PFSK-1 (cell line): Measurements from ENCODE around the gene EQTN.

Source experiments
- FOXP2 ChIP-seq: optimal IDR thresholded peaks from 2 replicates; pipeline ENCODE3; 2011; ENCODE audit warnings: borderline replicate concordance, control low read depth, inconsistent platforms; ENCODE audit not compliant: insufficient read depth; ENCODE audit errors: extremely low read length, extremely low read depth
- POLR2AphosphoS5 ChIP-seq: IDR thresholded peaks from 2 replicates; pipeline ENCODE4 v1.6.1; 2012; ENCODE audit warnings: low read depth, mild to moderate bottlenecking, control low read depth, low read length, moderate library complexity

DNA sequence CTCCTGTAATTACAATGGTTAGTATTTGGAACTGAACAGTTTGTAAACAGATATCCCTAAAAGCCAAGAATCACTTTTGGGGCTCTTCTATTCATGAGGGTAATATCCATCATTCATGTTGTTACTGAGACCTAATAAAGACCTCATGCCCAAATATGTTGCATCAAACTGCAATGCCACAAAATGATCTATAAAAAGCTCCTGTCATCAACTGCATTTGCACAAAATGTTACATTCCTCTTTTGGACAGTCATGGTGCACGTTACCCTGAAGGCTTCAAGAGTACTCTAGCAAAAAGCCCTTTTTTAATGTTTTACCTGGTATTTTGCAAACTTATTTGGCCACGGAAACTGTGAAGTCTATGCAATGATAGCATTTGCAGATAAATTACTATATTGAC, 14.2 kb upstream of the EQTN start:
- TF ChIP-seq POLR2AphosphoS5: no peak
- TF ChIP-seq FOXP2: no peak
